HPDE6-E6E7 (cell line): Measurements from ENCODE around the gene MRPL33.
A peak's percentile ranks its signal among the peaks of the same experiment; 100 is the strongest.

Source experiments
- DNase-seq: peaks from one replicate; pipeline ENCODE4 v3.0.0; 2011; ENCODE audit warnings: missing footprints; ENCODE audit errors: extremely low spot score

The MRPL33 gene

DNA sequence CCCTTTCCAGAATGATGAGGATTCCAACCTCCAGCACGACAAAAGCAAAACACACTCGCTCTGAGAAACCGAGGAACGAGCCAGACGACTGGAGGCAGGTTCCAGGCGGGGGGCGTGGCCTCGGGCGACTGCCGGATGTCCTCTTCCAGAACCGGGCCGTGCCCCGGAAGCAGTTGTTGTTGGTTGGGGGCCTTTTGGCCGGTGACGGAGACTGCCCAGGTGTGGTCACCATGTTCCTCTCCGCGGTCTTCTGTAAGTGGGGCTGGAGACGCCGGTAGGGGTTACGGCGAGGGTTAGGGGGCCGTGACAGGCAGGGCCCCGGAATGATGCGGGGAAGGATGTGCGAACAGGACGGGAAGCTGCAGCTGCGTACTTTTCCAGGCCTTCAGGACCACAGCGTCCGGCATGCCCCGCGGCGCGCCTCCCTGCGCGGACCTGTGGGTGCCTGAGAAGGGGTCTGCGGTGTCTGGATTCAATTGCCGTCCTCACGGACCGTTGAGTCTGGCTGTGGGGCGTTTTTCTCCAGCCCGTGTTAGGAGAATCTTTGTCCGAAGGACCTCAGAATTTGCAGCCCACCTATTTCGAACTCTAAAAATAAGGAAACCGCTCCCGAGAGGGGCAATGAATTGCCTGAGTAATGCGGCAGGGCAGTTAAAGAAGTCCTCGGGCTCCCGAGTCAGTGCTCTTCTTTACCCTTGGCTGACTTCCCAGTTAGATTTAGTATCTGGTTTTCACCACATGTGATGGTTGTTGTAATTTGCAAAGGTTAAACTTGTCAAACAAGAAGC, at the start of gene MRPL33:
Gene MRPL33, plus strand, starts transcription at position 172 of the 788 bp plus-strand sequence. Its CDS starts 59 bp downstream, at position 231.
- peak; percentile 89 for DNase-seq

DNA sequence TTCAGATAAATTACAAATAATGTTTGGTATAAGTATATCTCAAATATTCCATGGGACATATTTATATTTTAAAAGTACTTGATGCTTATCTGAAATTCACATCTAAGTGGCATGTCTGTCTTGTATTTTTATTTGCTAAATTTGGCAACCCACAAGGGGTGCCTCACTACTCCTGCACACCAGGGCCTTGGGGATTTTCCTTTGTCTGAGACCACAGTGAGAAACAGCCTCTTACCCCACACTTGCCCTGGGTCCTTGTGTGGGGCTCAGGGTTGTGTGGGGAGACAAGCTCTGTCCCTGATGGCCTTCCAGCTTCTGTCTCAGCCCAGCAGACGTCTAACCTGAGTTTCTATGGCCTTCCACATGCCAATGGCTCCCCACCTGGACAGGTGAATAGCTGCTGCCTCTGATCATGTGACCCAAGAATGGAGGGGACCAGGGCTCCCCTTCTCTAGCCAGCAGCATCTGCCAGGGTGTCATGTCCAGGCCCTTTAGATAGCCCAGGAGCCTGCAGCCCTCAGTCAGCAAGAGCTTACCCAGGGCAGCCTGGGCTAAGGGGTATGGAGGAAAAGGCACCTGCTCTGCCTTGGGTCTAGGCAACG, 49.5 kb upstream of the MRPL33 start:
- DNase-seq = no peak

GRCh38 chr2:27723372-27724144, 48.0 kb upstream of the MRPL33 start:
- peak; percentile 32 for DNase-seq

DNA sequence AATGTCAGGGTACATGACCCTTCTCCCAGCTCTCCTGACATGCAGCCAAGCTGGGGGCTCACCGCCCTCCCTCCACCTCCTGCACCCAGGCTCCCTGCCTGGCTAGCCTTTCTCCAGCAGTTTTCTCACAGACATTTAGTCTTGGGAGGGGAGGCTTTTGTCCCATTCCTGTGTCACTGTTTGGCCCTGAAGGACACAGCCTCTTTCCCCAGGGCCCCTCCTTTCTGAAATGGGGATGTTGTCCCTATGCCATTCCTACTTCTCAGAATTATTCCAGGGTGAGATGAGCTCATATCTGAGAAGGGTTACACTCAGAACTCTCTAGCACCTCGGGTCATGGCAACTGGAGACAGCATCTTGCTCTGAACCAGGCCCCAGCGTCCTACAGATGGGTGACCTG, 47.3 kb upstream of the MRPL33 start:
- no peak for DNase-seq

DNA sequence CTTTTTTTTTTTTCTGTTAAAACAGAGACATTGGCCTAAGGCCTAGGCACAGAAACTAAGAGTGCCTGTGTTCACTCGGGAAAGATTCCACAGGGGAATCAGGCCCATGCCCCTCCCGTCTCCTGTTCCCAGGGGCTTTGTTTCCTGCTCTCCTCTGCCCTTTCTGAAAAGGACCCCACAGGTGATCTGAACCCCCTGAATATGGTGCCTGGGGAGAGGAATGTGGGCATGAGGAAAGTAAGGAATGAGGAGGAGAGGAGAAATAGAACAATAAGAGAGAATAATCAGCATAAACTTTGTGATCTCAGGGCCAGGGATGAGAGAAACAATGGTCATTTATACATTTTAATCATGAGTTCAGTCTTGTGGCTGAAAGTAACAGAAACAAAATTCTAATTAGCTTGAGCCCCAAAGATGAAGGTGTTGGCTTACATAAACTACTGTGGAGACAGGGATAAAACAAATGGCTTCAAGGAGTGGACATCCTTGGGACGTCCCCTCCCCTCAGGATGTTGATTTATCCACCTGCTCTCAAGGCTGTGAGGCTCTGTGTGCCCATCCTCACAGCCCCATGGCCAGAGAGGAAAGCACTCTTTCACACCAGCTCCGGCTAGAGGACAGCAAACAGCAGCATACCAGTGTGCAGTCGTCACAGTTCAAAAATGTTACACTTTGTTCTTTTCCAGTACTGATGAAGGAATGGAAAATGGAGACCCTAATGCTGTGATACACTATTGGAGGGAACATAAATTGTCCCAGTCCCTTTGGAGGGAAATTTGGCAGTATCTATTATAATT, 46.4 kb upstream of the MRPL33 start:
- no peak for DNase-seq

- DNase-seq = no peak
These were observed 44.3 kb upstream of the MRPL33 start for GRCh38 chr2:27727257-27727656.

DNA sequence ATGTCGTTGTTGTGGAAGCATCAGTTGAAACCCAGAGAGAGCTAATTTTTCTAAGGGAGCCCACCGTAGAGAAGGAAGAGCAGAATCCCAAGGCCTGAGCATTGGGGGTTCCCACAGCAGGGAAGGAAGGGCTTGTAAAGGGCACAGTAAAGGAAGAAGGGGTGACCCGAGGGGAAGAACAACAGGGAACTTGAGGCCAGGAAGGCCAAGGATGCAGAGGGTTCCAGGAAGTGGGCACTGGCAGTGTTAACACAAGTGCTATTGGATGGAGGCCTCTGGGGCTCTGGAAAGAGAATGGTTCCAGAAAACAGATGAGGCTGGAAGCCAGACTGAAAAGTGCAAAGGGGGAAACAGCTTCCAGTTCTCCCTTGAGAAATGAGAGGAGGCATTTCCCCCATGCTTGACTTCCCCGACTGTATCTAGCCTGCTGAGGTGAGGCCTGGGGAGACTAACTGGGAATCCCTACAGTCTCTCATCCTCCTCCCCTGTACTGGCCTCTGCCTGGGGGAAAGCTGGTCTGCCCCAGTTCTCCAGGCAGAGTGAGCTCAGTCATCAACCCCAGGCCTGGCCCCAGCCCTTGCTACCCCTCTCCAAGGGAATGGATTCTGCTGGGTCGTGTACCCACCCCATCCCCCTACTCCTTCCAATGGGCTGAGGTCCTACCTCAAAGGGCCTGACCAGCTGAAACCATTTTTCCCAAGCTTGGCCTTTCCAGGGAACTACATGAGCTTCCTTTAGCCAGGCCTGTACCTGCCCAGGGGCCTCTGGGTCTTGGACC, 43.2 kb upstream of the MRPL33 start:
- DNase-seq = no peak

DNA sequence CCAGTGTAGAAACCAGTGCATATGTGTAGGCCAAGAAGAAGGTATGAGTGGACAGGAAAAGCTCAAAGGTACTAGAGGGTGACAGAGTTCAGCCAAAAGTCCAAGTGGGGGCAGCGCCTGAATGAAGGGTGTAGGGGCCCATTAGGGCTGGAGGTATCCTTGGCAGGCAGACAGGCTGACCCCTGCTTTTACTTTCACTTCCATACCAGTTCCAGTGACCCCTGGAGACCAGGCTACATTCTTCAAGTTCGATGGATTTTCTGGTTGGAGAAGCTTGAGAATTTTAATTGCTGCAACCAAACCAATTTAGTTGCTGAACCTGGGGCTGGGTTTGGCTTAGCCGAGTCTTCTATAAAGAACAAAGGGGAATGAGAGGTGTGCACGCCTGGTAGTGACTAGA, 42.3 kb upstream of the MRPL33 start:
- no peak for DNase-seq

DNA sequence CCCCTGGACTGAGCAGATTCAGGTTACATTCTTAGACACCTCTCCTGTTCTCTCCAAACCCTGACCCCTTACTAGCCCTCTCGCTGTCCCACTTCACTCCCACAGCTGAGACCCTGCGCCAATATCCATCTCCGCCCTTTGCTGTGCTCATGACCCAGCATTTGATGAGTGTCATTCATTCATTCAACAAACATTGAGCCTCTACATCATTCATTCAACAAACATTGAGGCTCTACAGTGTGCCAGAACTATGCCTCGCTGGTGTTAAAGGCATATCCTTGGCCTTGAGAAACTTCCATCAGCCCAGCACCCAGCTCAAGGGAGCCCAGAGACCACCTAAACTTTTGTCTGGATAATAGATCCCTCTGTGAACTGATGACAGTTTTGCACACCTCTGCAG, 41.9 kb upstream of the MRPL33 start:
- no peak for DNase-seq

- no peak for DNase-seq
These were observed 41.3 kb upstream of the MRPL33 start for GRCh38 chr2:27730261-27730662.

- DNase-seq = no peak
These were observed 40.4 kb upstream of the MRPL33 start for GRCh38 chr2:27730980-27731691.

- DNase-seq = no peak
These were observed 37.2 kb upstream of the MRPL33 start for GRCh38 chr2:27734305-27734704.

DNA sequence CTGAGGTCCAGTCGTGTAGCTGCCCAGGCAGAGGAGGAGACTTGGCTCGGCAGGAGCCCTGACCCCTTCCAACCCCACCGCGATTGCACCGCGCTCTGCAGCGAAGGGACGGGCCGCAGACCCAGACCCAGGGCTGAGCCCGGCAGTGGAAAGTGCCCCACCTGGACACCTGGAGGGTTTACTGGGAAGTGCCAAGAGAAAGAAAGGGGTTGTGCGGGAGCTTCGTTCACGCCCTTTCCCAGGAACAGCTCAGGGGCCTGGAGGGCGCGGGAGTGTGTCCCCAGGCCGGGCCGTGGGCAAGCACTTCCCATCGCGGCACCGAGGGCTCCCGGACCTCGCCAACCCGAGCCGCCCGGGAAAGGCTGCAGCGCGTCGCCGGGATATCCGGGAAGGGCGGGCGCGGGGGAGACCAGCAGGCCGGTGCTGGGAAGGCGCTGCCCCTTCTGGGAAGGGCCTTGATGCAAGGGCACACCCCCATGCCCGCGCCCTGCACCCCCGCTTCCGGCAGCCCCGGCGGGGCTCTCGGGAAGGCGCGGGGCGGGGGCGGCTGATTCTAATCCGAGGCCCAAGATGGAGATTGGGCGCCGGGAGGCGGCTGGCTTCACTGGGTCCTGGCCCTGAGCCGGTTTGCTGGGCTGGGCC, 36.1 kb upstream of the MRPL33 start:
- peak; percentile 43 for DNase-seq

- no peak for DNase-seq
These were observed 35.3 kb upstream of the MRPL33 start for GRCh38 chr2:27736031-27736889.

GRCh38 chr2:27736890-27737204, 34.7 kb upstream of the MRPL33 start:
- DNase-seq = no peak

DNA sequence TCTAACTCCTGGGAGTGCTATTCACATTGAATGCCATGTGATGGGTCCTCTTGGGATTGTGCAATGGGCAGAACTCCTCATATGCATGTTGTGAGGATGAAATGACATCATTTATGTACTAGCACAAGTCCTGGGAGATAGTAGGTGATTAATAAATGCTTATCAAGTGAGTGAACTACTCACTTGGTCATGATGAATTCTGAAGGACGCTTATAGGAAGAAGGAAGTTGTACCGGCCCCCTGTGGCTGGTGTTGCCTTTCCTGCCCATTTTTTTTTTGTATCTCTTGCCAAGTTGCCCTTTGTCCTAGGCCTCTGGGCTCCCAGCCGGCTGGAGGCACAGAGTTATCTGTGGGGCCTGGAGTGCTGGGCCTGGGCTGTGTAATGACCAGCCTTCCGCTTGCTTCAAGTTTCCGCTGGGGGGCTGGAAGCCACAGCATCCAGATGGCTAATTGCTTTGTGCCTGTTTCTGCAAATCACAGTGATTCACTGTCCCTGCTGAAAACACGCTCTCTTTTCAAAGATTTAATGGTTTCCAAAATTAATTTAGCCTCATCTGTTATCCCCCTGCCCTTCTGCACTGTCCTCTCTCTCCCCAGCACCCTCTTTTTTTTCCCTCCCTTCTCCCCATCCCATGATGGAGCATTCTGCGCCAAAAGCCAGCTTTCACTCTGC, 33.7 kb upstream of the MRPL33 start:
- no peak for DNase-seq

- DNase-seq = no peak
These were observed 33.0 kb upstream of the MRPL33 start for GRCh38 chr2:27738349-27739057.

DNA sequence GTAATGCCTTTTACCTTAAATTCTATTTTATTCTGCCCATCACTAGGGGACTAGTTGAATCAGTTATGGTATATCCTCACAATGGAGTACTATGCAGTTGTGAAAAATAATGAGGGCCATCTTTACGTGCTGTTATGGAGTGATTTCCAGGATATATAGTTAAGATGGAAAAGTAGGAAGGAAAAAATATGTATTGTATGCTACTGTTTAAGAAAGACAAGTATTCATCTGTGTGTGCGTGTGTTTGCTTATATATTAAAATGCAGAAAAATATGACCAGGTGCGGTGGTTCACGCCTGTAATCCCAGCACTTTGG, 32.5 kb upstream of the MRPL33 start:
- no peak for DNase-seq
